Measurements from ENCODE around the gene GAD1.

- TF ChIP-seq CTCF (conservative IDR thresholded peaks at IDR 0.05; ENCODE audit: low read length) (no peak), EZH2phosphoT487 (IDR thresholded peaks at IDR 0.05; ENCODE audit: borderline replicate concordance) (no peak)
These were observed 52.8 kb downstream of the GAD1 start for GRCh38 chr2:170869461-170869860.
